Endodermal cell (in vitro differentiated cells): ENCODE results near the gene TPM3. TPM values are rescaled to one million over a fixed set of nuclear protein-coding genes. Genes with fewer than 3 reads are reported as not detected.

Experiments
- DNase-seq: peaks from one replicate; pipeline ENCODE4 v3.0.0-alpha.2; 2017
- H3K27ac ChIP-seq: 2 replicates; pipeline ENCODE4 v1.5.1; 2013; ENCODE audit warnings: mild to moderate bottlenecking, low read depth, low read length, moderate library complexity
- H3K27me3 ChIP-seq: 2 replicates; pipeline ENCODE4 v1.6.1; 2013; ENCODE audit warnings: mild to moderate bottlenecking, low read length, moderate library complexity; ENCODE audit not compliant: insufficient read depth, control insufficient read depth, poor library complexity, severe bottlenecking
- H3K36me3 ChIP-seq: 2 replicates; pipeline ENCODE4 v1.7.0; 2013; ENCODE audit warnings: mild to moderate bottlenecking, low read length, moderate library complexity; ENCODE audit not compliant: control insufficient read depth, insufficient read depth
- H3K4me1 ChIP-seq: one replicate; pipeline ENCODE4 v1.7.0; 2013; ENCODE audit warnings: low read length; ENCODE audit not compliant: control insufficient read depth, insufficient read depth
- H3K4me3 ChIP-seq: 2 replicates; pipeline ENCODE4 v1.5.1; 2013; ENCODE audit warnings: mild to moderate bottlenecking, low read length, moderate library complexity
- H3K9ac ChIP-seq: 2 replicates; pipeline ENCODE4 v1.6.1; 2013; ENCODE audit warnings: mild to moderate bottlenecking, low read length, moderate library complexity; ENCODE audit not compliant: poor library complexity, severe bottlenecking; ENCODE audit errors: extremely low read depth
- H3K9me3 ChIP-seq: 2 replicates; pipeline ENCODE4 v1.6.1; 2013; ENCODE audit warnings: mild to moderate bottlenecking, low read length, moderate library complexity; ENCODE audit not compliant: control insufficient read depth
- H3K27ac Mint-ChIP-seq: 2 replicates; pipeline ENCODE4 v1.8.0; 2020; ENCODE audit warnings: mixed read lengths
- H3K27me3 Mint-ChIP-seq: 2 replicates; pipeline ENCODE4 v1.8.0; 2021; ENCODE audit warnings: mild to moderate bottlenecking, mixed read lengths; ENCODE audit not compliant: insufficient read depth
- H3K36me3 Mint-ChIP-seq: 2 replicates; pipeline ENCODE4 v1.8.0; 2020; ENCODE audit warnings: low read depth, mixed read lengths
- H3K4me1 Mint-ChIP-seq: 2 replicates; pipeline ENCODE4 v1.8.0; 2020; ENCODE audit warnings: mixed read lengths
- H3K4me3 Mint-ChIP-seq: 2 replicates; pipeline ENCODE4 v1.8.0; 2020; ENCODE audit warnings: mild to moderate bottlenecking, moderate library complexity, mixed read lengths
- H3K9me3 Mint-ChIP-seq: 2 replicates; pipeline ENCODE4 v1.8.0; 2020; ENCODE audit warnings: mild to moderate bottlenecking, mixed read lengths
- WGBS, 2 experiments: methylation state at CpG; one replicate each; pipeline versions ENCODE4 v1.1.5 to v1.1.7; 2013; ENCODE audit warnings: missing lambda C conversion rate in 2 of 2, mixed read lengths in 1 of 2; ENCODE audit not compliant: insufficient coverage in 1 of 2, insufficient read length in 1 of 2; 5-methylcytosine and 5-hydroxymethylcytosine counted together
- total RNA-seq, 2 donors: library from RNA; stranded (reverse); fragmentation: NEBNext Ultra II Directional in 1 of 2; extraction: Animal tissue kit (Norgen Biotek cat#: 25700) in 1 of 2; gene quantifications; 2 replicates in 1 of 2; 3 replicates in 1 of 2; pipeline ENCODE4 v1.2.1, GENCODE V29; 2021
- TF ChIP-seq, protein P1 (sequence below): fragments of 200-600 bp; sonication (generic); conservative IDR thresholded peaks from 2 replicates; pipeline ENCODE4 v1.5.0; 2021; ENCODE audit warnings: antibody characterized with exemption, mild to moderate bottlenecking

The TPM3 gene
- total RNA-seq, 2 donors from 2014 or later: 597 to 679 TPM

DNA sequence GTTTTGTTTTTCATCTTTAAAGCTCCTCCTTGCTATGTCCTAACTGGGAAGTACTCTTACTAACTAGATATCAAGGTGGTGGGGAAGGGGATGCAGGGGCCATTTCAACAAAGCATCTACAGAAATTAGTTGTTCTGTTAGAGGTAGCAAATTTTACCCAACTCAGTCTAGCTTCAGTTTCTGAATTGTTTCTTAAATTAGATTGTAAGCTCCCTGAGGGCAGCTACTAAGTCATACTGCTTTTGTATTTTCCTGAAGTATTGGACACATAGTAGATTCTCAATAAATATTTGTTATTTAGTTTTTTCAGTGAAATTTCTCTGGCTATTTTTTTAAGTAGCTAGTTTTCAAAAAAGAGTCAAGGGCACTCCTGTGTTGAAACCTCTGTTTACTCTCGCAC lies 30.6 kb upstream of the TPM3 start:
- no peaks in the 10 kb centered on the region for H3K9me3 Mint-ChIP-seq
- peaks cover 33% of the 10 kb centered on the region for H3K4me1 Mint-ChIP-seq

DNA sequence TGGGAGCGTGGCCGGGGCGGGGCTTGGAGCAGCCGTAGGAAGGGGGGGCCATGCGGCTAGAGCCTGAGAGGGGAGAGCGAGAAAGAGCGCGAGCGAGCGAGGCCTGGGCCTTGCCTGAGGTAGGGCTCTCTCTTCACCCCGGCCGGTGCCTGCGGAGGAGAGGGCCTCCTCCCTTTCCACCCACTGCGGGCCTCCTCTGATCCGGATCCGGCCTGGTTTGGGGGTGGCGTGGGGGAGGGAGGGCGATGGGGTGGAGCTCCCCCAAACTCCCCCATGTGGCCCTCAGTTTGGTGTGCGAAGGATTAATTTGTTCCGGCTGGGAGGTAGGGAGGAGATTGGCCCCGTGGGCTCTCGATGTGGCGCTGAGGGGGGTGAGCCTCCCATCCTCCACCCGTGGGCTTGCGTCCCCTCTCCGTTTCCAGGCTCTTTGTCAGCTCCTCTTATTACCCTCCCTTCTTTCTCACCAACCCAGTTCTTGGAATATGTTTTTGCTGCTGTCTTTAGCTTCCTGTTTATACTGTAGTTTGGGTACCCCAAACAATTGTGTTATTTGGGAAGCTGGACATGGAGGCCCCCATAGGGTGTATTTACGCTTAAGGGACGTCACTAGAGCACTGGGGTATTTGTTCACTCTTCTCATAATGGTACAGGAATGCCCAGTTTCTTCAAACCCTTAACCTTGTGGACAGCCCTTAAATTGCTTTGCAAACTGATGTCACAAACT lies 29.5 kb upstream of the TPM3 start:
- 1% methylated on average over 9 to 23 of the region's 28 CpGs for WGBS, 2 experiments
- H3K4me3 ChIP-seq: peak overlapping the region; percentile 93
- H3K9me3 ChIP-seq: no peaks in the 10 kb centered on the region
- peak overlapping the region; percentile 84 for H3K27ac ChIP-seq
- Mint-ChIP-seq H3K36me3 (peaks cover 51% of the 10 kb centered on the region), H3K4me1 (peaks cover 33% of the 10 kb centered on the region), H3K27ac (peak overlapping the region; percentile 94), H3K27me3 (no peaks in the 10 kb centered on the region), H3K4me3 (peak overlapping the region; percentile 98), H3K9me3 (no peaks in the 10 kb centered on the region)
- TF ChIP-seq, protein P1, sequence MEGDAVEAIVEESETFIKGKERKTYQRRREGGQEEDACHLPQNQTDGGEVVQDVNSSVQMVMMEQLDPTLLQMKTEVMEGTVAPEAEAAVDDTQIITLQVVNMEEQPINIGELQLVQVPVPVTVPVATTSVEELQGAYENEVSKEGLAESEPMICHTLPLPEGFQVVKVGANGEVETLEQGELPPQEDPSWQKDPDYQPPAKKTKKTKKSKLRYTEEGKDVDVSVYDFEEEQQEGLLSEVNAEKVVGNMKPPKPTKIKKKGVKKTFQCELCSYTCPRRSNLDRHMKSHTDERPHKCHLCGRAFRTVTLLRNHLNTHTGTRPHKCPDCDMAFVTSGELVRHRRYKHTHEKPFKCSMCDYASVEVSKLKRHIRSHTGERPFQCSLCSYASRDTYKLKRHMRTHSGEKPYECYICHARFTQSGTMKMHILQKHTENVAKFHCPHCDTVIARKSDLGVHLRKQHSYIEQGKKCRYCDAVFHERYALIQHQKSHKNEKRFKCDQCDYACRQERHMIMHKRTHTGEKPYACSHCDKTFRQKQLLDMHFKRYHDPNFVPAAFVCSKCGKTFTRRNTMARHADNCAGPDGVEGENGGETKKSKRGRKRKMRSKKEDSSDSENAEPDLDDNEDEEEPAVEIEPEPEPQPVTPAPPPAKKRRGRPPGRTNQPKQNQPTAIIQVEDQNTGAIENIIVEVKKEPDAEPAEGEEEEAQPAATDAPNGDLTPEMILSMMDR: no peak
- H3K27me3 ChIP-seq: no peaks in the 10 kb centered on the region
- H3K36me3 ChIP-seq: peaks cover 49% of the 10 kb centered on the region
- peaks cover 6% of the 10 kb centered on the region for H3K4me1 ChIP-seq
- H3K9ac ChIP-seq: peak overlapping the region; percentile 90
- peak; percentile 62 for DNase-seq

More for the DNA sequence above, 30.6 kb upstream of the TPM3 start:
- no peak for DNase-seq
- Histone ChIP-seq H3K9me3 (no peaks in the 10 kb centered on the region), H3K4me1 (peaks cover 6% of the 10 kb centered on the region), H3K9ac (peak overlapping the region; percentile 90), H3K4me3 (peak overlapping the region; percentile 93), H3K27ac (no peak overlapping the region), H3K36me3 (peaks cover 51% of the 10 kb centered on the region), H3K27me3 (no peaks in the 10 kb centered on the region)
- Mint-ChIP-seq H3K27me3 (no peaks in the 10 kb centered on the region), H3K36me3 (peaks cover 54% of the 10 kb centered on the region), H3K27ac (peak overlapping the region; percentile 94), H3K4me3 (peak overlapping the region; percentile 98)
- WGBS, 2 experiments: 100% methylated on average over 1 of the region's 1 CpG; no CpG with 5 or more reads in 1 of the 2 experiments
- TF ChIP-seq, protein P1: no peak

DNA sequence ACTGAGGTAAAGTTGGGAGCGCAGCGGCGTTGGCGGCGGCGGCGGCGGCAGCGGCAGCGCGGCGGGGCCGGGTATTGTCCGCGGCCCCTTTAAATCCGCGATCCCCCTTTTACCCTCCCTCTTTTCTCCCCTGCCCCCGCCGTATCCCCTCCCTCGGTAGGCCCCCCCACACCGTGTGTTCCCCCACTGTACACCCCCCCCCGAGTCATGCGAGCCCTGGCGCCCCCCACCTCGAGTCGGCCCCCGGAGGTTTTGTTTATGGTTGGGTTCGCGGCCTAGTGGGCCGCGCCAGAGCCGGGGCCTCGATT lies 29.0 kb upstream of the TPM3 start:
- TF ChIP-seq, protein P1: no peak
- Histone ChIP-seq H3K27ac (peak overlapping the region; percentile 84), H3K9me3 (no peaks in the 10 kb centered on the region), H3K9ac (peak overlapping the region; percentile 90), H3K4me3 (peak overlapping the region; percentile 93), H3K27me3 (no peaks in the 10 kb centered on the region), H3K36me3 (peaks cover 44% of the 10 kb centered on the region), H3K4me1 (peaks cover 6% of the 10 kb centered on the region)
- no peaks in the 10 kb centered on the region for H3K9me3 Mint-ChIP-seq
- peaks cover 50% of the 10 kb centered on the region for H3K36me3 Mint-ChIP-seq
- H3K27ac Mint-ChIP-seq: peak overlapping the region; percentile 100
- H3K27me3 Mint-ChIP-seq: no peaks in the 10 kb centered on the region
- H3K4me1 Mint-ChIP-seq: peaks cover 33% of the 10 kb centered on the region
- WGBS, 2 experiments: 0% methylated on average over 29 of the region's 33 CpGs; no CpG with 5 or more reads in 1 of the 2 experiments
- peak overlapping the region; percentile 98 for H3K4me3 Mint-ChIP-seq
- DNase-seq: no peak
